ENCODE results near the gene FAHD2B.
"Not testable (repeated sequence)": the region's sequence is repeated elsewhere in the genome, so short reads cannot be mapped to it uniquely, and the experiment has no call there.

DNA sequence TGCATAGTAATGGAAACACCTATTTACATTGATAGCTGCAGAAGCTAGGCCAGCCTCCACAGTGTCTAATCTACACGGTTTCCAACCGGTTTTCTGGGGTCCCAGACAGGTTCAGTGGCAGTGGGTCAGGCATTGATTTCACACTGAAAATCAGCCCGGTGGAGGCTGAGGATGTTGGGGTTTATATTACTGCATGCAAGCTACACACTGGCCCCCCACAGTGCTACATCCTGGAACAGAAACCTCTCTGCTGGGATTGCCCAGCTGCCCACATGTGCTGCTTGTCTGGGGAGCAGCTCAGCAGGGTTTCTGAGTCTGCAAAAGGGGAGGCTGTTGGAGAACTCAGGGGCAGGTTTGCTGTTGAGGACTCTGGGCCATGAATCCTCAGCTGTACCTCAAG is 48.0 kb downstream of the FAHD2B start:
- not testable (repeated sequence) for TF ChIP-seq POLR2A (IDR thresholded peaks at IDR 0.05); CTCF (IDR thresholded peaks at IDR 0.05 in 4 of 5, conservative IDR thresholded peaks at IDR 0.05 in 1 of 5)
